GM12875 (cell line): ENCODE results near the gene SLC44A1.

ENCODE experiments used
- H3K4me3 ChIP-seq: one replicate; pipeline ENCODE4 v1.5.1; 2011; ENCODE audit warnings: low read depth, low read length, control low read depth
- TF ChIP-seq, protein P1 (sequence below): IDR thresholded peaks from 2 replicates; pipeline ENCODE4 v1.5.1; 2011; ENCODE audit warnings: low read depth, mild to moderate bottlenecking, control low read depth, inconsistent platforms, low read length, moderate library complexity, borderline replicate concordance; ENCODE audit not compliant: insufficient read depth

SLC44A1 gene

DNA sequence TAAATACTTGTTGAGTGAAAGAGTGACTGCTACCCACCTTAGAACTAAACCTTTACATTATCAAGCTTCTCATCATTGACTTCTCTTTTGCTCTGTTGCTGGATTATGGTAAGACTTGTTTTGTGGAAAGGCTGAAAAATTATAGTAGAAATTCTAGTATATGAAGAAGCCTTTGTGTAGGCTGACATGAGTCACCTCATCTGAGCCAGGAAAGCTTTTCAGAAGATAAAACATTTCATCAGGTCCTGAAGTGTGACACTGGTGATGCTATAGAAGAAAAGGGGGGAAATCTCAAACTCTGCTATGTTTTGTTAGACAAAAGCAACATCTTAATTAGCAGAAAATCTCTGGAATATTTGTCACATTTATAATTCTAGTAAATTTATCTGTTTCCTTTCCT lies 18.4 kb upstream of the SLC44A1 start:
- TF ChIP-seq, protein P1, sequence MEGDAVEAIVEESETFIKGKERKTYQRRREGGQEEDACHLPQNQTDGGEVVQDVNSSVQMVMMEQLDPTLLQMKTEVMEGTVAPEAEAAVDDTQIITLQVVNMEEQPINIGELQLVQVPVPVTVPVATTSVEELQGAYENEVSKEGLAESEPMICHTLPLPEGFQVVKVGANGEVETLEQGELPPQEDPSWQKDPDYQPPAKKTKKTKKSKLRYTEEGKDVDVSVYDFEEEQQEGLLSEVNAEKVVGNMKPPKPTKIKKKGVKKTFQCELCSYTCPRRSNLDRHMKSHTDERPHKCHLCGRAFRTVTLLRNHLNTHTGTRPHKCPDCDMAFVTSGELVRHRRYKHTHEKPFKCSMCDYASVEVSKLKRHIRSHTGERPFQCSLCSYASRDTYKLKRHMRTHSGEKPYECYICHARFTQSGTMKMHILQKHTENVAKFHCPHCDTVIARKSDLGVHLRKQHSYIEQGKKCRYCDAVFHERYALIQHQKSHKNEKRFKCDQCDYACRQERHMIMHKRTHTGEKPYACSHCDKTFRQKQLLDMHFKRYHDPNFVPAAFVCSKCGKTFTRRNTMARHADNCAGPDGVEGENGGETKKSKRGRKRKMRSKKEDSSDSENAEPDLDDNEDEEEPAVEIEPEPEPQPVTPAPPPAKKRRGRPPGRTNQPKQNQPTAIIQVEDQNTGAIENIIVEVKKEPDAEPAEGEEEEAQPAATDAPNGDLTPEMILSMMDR, result no peak
- no peak overlapping the region for H3K4me3 ChIP-seq

DNA sequence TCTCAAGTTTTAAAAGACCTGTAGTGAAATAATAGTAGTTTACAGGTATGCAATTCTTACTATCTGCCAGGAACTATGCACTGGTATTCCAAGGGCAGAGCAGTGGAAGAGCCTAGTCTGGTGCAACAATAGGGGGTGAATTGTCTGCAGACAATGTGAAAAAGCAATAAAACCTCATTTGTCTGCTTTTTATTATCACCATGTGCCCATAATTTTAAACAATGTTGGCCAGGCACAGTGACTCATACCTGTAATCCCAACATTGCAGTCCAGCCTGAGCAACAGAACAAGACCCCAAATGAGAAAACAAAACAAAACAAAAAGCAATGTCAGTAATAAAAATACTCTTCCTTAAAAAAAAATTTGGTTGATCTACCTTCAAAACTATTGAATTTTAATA lies 12.2 kb upstream of the SLC44A1 start:
- TF ChIP-seq, protein P1, result no peak

DNA sequence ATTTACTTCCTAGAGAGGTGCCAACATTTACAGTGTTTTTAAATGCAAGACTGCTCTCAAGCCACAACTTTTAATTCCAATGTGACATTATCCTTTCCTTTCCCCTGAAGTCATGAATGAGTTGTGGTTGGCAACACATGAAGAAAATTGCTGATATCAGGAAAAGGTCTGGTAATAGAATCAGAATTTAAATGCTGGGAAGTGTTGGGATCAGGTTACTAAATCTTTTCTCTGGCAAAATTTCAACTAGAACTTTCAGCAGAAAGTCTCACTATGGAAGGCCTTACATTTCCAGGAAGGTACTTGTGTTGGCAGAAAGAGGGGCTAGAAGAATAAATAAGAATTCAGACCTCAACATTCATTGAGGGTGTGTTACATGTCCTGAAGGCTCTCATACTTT lies 10.6 kb upstream of the SLC44A1 start:
- TF ChIP-seq, protein P1, result no peak
- no peak overlapping the region for H3K4me3 ChIP-seq

More for the DNA sequence above, 12.2 kb upstream of the SLC44A1 start:
- H3K4me3 ChIP-seq, result no peak overlapping the region

DNA sequence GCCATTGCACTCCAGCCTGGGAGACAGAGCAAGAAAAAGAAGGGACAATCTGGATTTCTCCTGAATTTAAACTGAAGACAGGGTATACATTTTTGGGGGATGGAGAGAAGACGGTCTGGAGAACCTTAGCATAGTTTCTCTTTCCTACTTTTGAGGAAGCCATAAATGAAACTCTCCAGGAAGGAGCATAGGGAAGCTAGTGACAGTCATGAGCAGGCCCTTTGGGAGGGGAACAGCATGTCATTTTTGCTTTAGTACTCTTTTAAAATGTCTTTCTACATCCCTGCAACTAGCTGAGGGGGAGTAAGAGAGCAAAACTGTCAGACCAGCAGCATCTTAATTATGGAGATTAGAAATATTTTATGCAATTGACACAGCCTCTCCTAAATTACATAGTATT lies 8.2 kb upstream of the SLC44A1 start:
- no peak overlapping the region for H3K4me3 ChIP-seq
- TF ChIP-seq, protein P1, result no peak

DNA sequence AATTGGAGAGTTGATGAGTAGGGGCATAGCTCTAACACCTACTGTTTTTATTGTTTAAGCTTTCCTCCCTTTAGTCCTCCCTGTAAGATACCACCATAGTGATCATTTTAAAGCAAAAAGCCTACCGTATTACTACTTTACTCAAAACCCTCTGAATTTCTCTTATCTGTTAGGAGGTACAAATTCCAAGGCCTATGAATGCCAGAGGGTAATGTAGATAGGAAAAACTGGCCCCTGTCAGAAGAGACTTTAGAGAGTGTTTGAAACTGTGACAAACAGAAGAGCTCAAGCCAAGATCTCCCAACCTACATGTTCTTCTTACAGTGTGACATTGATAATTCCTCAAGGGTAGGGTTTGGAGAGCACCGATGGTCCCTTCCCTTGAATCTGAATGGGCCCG lies 7.2 kb upstream of the SLC44A1 start:
- H3K4me3 ChIP-seq, result no peak overlapping the region
- TF ChIP-seq, protein P1, result no peak

DNA sequence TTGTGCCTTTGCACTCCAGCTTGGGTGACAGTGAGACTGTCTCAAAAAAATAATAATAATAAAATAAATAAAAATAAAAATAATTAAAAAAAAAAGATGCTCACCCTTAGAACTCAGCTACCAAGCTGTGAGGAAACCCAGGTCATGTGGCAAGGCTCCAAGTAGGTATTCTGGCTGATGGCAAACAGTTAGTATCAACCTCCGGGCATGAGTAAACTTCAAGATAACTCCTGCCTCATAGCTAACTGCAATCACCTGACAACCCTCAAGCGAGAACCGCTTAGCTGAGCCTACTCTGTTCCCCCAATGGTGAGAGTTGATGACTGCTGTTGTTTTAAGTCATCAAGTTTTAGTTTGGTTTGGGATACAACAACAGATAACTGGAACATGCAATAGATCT lies 6.1 kb upstream of the SLC44A1 start:
- TF ChIP-seq, protein P1, result no peak
- H3K4me3 ChIP-seq, result no peak overlapping the region

DNA sequence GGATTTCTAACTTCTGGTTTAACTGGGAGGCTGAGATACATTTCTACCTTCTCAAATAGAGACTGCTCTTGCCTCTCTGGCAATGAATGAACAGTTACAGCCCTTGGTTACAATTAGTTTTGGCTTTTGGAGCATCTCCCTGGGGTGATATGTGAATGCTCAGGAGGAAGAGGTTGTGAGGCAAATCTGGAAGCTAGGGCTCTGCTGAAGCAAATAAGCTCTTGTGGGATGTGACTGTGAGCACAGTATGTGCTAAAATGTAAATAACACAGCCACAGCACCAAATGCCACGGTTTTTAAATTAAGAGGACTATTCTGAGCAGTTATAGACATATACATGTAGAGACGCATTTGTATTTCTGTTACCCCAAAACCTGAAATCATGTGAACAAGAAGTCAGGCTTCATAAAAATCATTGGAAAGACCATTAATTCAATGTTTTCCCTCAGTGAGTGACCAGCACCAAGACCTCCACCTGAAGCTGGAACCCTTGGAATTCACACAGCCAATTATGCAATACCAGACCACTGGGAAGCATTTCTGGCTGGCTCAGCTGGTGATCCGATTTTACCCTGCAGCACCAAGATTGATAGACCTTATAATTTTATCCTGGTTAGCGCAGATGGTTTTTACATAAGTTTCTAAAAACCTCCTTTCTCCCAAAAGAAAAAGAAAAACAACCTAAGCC lies 3.0 kb upstream of the SLC44A1 start:
- TF ChIP-seq, protein P1, result no peak
- H3K4me3 ChIP-seq, result no peak overlapping the region
